Right renal pelvis (tissue), 4 donors: Measurements from ENCODE around the gene STX4. TPM values are rescaled to one million over a fixed set of nuclear protein-coding genes. Genes with fewer than 3 reads are reported as not detected.

Experiments used
- DNase-seq, 4 donors: peaks; one replicate each; pipeline ENCODE4 v3.0.0-alpha.2; 2013; ENCODE audit warnings: low read depth in 4 of 4, low spot score in 3 of 4, missing footprints in 1 of 4
- polyA plus RNA-seq, 4 donors: library from polyadenylated mRNA; unstranded; fragments of 120-200 nt; gene quantifications; one replicate each; pipeline ENCODE4 v1.2.1, GENCODE V29; 2013; ENCODE audit not compliant: insufficient read length in 4 of 4

Gene STX4
- polyA plus RNA-seq, 4 donors = 31.8 to 41.9 (median 35.2) TPM

DNA sequence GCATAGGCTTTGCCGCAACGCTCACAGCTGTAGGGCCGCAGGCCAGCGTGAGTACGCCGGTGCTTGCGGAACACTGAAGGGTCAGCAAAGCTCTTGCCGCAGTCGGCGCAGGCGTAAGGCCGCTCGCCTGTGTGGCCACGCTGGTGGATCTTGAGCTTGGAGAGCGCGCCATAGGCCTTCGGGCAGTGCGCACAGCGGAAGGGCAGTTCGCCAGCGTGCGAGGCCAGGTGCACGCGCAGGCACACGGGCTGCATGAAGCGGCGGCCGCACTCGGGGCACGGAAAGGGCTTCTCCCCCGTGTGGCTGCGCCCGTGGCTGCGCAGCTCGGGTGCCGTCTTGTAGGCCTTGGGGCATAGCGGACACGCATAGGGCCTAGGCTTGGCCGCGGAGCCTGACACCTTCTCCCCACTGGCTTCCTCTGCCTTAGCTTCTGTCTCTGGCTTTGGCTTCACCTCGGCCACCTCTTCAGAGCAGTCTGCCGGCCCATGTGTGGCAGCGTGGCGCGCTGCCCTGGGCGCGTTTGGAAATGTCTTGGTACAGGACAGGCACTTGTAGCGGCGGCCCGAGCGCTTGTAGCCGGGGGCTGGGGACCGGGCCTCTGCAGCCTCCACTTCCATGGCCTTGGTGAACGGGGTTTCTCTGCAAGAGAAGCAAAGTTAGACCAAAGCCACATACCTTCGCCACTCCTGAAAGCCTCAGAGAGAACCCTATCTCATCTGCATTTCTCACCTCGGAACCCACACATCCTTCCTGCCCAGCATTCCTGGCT, 30.7 kb downstream of the STX4 start:
- no peak for DNase-seq

DNA sequence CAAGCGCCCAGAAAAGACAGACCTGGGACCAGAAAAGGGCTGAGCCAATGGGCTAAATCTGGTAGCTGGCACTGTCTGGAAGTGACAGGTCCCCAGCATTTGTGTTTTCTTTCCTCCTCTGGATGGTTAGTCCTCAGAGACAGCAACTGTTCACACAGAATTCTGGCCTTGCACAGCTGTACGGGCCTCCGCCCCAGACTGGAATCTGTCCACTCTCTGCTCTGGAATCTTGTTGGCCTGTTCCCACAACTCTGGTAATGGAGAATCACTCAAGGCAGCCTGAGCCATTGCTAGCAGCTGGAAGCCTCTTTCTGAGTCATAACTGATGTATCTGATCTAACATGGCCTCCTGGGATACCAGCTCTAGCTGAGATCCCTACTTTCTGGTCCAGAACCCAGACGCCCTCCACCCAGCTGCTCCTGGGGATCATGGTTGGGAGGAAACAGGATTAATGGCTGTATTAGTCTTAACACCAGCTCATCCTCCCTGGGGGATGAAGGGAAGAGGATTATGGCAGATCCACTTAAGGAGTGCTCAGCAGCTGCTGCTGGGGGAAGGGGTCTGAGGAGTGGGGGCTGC, 31.6 kb downstream of the STX4 start:
- DNase-seq = no peak

DNA sequence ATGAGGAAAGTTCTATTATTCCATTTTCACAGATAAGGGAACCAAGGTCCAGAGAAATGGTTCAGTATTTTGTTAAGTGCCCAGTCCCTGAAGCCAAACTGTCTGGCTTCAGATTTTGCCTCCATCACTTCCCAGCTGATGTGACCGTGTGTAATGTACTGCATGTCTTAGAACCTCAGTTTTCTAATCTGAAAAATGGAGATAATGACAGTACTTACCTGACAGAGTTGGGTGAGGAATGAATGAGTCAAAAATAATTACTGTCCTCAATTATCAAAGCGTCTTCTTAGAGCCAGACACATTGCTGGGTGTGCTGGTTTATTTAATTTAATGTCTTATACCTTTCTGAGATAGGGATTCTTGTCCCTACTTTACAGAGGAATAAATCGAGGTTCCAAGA, 34.0 kb downstream of the STX4 start:
- no peak for DNase-seq

DNA sequence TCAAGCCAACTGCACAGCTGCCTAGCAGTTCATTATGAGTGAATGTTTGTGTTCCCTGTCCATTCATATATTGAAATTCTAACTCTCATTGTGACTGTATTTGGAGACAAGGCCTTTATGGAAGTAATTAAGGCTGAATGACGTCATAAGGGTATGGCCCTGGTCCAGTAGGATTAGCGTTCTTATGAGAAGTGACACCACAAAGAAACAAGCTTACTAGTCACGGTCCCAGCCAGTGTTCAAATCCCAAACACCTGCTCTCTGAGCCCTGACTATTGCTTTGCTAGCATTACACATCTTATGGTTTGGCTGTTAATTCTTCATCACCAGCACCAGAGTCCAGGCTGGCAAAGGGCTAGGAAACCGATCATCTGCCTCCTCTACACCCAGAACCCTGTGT, 38.5 kb downstream of the STX4 start:
- no peak for DNase-seq

DNA sequence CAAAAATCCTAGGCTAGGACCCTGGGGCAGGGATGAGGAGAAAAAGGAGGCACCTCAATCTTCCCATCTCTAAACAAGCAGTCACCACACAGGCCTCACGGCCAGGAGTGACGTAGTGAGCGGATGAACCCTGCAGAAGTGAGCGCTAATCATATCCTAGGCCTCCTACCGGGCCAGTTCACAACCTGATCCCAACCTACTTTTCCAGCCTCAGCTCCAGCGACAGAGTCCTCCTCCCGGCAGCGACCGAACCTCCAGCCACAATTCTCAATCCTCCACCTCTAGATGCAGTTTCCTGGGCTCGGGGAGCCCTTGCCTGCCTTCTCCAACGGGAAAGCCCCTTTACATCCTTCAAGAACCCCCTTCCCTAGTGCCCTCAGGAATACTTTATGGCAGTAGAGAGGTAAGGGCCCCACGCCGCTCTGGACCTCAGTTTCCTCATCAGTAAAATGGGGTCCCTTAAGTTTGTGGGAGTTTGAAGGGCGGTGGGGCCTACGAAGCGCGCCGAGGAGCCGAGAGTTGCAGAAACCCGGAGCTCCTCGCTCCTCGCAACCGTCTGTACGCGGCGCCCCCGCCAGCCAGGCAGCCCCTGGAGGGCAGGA, 39.3 kb downstream of the STX4 start:
- DNase-seq = no peak

DNA sequence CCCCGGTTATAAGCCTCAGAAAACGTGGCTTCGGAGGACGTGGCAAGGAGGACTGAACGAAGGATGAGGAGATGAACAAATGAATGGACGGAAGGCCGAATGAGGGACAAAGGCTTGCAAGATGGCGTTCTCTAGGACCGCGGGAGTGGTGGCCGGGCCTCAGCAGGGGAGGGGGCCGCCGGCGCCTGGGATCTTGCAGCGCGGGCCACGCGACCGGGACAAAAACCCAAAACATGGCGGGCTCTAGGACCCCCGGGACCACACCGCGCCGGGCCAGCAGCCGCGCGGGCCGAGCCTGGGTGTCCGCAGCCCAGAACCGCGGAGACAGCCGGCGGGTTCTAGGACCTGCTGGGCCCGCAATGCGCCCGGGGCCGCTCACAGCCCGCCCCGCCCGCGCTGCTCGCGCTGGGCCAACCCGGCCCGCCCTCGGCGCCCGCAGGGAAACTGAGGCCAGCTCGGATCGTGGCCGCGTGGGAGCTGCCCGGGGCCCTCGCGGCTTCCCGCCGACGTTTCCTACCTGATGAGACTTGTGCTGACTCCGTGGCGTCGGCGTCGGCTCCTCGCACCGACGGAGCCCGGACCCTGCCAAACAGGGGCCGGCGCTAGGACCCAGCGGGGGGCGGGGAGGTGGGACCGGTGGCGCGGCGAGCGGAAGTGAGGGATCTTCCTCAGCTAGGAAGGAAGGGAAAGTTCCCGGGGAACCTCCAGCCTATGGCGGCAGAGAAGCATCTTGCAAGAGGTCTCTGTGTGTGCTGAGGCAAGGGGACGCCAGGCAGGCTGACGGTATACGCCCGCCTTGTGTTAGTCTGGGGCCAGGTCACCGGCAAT, 40.0 kb downstream of the STX4 start:
- DNase-seq = peak; percentile 82 to 86 (median 84)

DNA sequence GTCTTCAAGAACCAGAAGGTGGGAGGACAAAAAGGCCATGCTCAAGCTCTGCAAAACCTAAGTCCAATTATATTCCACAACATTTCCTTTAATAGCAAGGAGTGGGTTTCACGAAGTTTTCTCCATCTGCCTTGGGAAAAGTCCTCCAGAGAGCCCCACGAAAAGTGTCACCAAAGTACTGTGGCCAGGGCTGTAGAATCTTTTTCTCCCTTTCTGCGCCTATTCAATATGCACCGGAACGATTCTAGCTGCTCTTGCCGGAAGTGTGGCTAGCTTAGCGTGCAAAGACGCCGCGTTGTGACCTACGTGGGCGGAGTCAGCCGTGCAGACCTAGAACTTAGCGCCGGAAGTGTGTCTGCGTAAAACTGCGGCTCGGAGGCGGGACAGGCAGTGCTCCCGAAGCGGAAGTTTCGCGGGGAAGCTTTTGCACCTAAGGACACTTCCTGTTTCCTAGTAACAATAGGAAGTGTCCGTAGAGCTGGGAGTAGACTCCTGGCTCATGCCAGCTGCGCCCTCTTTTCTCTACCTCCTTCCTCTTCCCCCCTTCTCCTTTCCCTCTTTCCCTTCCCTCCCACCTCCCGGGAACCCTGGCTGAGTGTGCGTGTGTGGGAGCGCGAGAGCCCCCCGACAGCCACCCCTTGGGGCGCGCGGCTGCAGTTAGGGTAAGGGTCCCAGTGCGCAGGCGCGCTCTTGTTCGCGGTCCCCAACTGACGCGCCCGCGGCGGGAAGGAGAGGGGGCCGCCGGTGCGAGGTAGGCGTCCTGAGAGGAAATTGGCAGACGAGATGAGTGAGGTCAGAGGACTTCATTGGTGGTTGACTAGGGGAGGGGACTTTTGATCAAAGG, 40.8 kb downstream of the STX4 start, which contains the start of the genes ZNF646 and ZNF668:
Gene ZNF646 (plus strand): TSS at position 453 of the 844 bp plus-strand sequence. CDS start 1,903 bp downstream, outside the sequence.
Gene ZNF668 (minus strand): TSS at position 271 of the 844 bp plus-strand sequence. CDS start 9,781 bp downstream, outside the sequence.
- DNase-seq = peak; percentile 96 to 98 (median 97)

GRCh38 chr16:31074814-31075183, 41.4 kb downstream of the STX4 start:
- no peak for DNase-seq

GRCh38 chr16:31076319-31076718, 43.0 kb downstream of the STX4 start:
- DNase-seq = no peak

- no peak for DNase-seq
These were observed 43.7 kb downstream of the STX4 start for GRCh38 chr16:31077024-31077423.

DNA sequence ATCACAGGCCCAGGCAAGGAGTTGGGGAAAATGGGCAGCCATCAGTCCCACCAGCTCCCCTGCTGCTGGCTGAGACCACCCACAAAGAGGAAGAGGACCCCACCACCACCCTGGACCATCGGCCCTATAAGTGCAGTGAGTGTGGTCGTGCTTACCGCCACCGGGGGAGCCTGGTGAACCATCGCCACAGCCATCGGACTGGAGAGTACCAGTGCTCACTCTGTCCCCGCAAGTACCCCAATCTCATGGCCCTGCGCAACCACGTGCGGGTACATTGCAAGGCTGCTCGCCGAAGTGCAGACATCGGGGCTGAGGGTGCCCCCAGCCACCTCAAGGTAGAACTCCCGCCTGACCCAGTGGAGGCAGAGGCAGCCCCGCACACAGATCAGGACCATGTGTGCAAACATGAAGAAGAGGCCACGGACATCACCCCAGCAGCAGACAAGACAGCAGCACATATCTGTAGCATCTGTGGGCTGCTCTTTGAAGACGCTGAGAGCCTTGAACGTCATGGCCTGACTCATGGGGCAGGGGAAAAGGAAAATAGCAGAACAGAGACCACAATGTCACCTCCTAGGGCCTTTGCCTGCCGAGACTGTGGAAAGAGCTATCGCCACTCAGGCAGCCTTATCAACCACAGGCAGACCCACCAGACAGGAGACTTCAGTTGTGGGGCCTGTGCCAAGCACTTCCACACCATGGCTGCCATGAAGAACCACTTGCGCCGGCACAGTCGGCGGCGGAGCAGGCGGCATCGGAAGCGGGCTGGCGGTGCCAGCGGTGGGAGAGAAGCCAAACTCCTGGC, 44.4 kb downstream of the STX4 start:
- DNase-seq = no peak

GRCh38 chr16:31078597-31079341, 45.4 kb downstream of the STX4 start:
- no peak for DNase-seq

DNA sequence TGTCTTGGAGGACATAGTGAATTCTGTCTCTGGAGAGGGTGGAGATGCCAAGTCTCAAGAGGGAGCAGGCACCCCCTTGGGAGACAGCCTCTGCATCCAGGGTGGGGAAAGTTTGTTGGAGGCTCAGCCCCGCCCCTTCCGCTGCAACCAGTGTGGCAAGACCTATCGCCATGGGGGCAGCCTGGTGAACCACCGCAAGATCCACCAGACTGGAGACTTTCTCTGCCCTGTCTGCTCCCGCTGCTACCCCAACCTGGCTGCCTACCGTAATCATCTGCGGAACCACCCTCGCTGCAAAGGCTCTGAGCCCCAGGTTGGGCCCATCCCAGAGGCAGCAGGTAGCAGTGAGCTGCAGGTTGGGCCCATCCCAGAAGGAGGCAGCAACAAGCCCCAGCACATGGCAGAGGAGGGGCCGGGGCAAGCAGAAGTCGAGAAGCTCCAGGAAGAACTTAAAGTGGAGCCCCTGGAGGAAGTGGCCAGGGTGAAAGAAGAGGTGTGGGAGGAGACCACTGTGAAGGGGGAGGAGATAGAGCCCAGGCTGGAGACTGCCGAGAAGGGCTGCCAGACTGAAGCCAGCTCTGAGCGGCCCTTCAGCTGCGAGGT, 46.1 kb downstream of the STX4 start:
- no peak for DNase-seq

DNA sequence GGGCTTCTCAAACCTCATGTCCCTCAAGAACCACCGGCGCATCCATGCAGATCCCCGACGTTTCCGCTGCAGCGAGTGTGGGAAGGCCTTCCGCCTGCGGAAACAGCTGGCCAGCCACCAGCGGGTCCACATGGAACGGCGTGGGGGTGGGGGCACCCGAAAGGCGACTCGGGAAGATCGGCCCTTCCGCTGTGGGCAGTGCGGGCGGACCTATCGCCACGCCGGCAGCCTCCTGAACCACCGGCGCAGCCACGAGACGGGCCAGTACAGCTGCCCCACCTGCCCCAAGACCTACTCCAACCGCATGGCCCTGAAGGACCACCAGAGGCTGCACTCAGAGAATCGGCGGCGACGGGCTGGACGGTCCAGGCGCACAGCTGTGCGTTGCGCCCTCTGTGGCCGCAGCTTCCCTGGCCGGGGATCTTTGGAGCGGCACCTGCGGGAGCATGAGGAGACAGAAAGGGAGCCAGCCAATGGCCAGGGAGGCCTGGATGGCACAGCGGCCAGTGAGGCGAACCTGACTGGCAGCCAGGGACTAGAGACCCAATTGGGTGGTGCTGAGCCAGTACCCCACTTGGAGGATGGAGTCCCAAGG, 46.8 kb downstream of the STX4 start:
- DNase-seq = no peak

- DNase-seq = no peak
These were observed 47.5 kb downstream of the STX4 start for GRCh38 chr16:31080756-31081419.

- no peak for DNase-seq
These were observed 48.3 kb downstream of the STX4 start for GRCh38 chr16:31081428-31082351.
